ENCODE results near the gene LSM11. TPM values are rescaled to one million over a fixed set of nuclear protein-coding genes. Genes with fewer than 3 reads are reported as not detected.

The LSM11 gene
- total RNA-seq, 1 donor = 2.4 TPM

DNA sequence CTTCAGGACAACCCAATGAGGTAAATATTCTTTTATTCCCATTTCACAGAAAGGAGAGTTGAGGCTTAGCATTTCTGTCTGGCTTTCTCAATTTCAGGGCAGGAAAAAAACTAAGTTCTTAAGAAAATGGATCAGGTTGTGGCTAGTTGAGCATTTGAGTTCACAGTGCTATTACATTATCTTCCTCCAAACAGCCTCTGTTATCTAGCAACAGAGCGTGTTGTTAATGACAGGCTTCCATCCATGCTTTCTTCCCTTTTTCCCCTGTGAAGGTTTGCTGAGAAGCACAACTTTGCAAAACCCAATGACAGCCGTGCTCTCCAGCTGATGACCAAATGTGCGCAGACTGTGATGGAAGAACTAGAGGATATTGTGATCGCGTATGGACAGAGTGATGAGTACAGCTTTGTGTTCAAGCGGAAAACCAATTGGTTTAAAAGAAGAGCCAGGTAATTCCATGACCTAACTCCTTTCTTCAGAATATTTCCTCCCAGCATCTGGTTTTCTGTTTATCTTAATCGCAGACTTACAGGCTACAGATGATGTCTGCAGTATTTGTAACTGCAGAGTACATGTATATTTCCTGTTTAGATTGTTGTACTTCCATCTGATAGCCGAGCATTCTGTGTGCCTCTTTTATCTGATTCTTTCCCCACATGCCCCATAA, 10.8 kb upstream of the LSM11 start:
- DNase-seq (ENCODE audit: low read depth in 2 of 3, low spot score in 2 of 3) = no peak

- no peak for DNase-seq (ENCODE audit: low read depth in 2 of 3, low spot score in 2 of 3)
Observed at GRCh38 chr5:157734436-157734835, 9.1 kb upstream of the LSM11 start.

GRCh38 chr5:157735991-157736390, 7.5 kb upstream of the LSM11 start:
- no peak for DNase-seq (ENCODE audit: low read depth in 2 of 3, low spot score in 2 of 3)

DNA sequence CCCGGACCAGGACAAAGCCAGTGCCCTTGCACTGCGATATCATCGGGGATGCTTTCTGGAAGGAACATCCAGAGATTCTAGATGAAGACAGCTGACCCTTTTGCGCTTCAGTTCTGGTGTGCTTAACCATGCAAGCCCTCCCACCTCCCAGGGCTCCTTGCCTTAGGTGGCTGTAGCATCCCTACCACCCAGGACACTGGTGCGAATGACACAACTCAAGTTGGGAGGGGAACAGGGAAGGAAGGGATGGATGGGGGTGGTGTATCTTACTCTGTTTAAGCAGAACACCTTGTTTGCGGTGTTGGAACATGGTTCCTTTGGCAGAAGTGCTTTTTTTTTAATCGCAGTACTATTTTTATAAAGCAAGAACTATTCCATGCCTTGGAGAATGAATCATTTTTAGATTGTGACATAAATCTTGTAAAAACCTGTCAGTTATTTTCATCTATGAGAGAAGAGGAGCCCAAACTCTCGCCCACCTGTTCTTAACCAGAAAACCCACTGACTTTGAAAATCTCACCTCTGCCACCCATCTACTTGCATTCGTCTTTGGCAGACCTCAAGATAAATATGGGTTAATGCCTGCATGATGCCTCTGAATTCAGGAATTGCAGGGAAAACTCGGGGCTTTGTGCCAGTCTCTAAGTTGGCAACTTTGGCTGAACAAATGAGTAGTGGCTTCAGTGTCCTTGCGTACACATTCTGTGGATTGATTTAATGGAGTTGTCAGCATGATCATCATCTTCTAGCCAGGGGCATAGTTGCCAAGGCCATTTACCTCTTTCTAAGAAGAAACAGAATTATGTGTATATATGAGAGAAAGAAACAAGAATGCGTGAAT, 3.9 kb upstream of the LSM11 start:
- DNase-seq (ENCODE audit: low read depth in 2 of 3, low spot score in 2 of 3) = no peak

DNA sequence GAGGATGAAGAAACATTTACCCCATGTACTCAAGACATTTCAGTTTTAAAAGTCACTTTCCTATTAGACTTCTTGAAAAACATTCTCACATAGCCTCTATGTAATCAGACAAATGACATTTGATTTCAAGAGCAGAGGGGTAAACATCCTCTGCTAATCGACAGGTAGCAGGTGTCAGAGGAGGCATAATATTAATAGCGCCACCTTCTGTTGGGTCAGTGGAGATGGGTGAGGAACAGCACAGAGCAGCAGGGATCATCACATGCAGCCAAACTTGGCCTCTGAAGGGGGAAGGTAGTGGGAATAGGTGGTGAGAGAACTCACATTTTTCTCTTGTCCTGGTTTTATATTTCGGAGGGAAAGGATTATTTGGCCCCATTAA, 3.3 kb upstream of the LSM11 start:
- peak in 2 of 3 donors; percentile 19 to 29 for DNase-seq (ENCODE audit: low read depth in 2 of 3, low spot score in 2 of 3)

GRCh38 chr5:157741131-157741530, 2.4 kb upstream of the LSM11 start:
- DNase-seq (ENCODE audit: low read depth in 2 of 3, low spot score in 2 of 3) = no peak

DNA sequence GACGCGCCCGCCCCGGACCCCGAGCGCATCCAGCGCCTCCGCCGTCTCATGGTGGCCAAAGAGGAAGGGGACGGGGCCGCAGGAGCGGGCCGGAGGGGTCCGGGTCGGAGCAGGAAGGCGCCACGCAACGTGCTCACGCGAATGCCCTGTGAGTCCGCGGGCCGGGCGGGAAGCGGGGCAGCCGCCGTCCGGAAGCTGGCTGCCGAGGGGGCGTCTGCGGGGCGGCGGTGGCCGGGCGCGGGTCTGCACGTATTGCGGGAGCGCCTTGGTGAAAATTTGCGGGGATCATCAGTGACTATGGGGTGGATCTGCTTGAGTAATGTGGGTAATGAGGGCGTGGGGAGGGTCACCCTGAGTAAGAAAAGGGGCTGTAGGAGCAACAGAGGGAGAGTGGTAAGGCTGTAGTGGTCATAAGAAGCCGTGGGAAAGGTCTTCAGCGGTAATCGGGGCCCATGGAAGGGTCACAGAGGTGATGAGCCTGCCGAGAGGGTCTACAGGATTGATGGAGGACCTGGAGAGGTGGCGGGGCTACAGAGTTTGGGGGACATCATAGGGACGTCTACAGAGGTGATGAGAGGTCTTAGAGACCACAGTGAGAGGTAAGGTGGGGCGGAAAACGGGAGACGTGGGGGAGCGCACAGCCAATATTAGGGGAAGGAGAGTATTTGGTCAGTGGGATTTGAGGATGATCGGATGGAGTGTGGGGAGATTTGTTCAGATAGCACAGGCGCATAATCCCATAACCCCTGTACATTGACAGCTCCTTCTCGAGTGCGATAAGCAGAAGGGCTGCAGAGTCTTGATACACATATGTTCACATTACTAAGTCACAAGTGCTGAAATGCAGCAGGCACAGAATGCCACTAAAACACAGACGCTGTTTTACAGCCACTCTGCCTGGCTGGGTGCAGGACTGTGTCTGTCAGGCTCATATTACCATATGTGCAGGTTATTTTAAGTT, 819 bp downstream of the LSM11 start:
- peak in 2 of 3 donors; percentile 17 to 32 for DNase-seq (ENCODE audit: low read depth in 2 of 3, low spot score in 2 of 3)

DNA sequence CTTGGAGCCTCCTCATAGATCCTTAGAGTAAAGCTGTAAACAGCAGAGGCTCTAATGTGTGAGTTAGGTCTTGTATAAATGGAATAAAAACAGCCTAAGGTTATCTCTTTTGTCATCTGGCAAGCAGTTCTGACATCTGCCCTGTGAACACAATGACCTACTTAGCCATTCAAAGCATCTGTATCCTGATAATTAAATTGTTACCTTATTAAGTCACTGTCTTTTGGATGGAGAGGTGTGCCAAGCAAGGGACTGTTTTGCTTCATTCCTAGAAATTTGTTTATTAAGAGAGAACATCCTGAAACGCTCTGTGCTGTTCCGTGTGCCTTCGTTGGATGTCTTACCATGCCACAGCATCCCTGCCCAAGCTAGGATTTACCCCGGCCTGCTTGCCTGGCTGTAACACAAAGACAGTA, 1.5 kb downstream of the LSM11 start:
- DNase-seq (ENCODE audit: low read depth in 2 of 3, low spot score in 2 of 3) = no peak

GRCh38 chr5:157747173-157747740, 3.7 kb downstream of the LSM11 start:
- DNase-seq (ENCODE audit: low read depth in 2 of 3, low spot score in 2 of 3) = no peak

DNA sequence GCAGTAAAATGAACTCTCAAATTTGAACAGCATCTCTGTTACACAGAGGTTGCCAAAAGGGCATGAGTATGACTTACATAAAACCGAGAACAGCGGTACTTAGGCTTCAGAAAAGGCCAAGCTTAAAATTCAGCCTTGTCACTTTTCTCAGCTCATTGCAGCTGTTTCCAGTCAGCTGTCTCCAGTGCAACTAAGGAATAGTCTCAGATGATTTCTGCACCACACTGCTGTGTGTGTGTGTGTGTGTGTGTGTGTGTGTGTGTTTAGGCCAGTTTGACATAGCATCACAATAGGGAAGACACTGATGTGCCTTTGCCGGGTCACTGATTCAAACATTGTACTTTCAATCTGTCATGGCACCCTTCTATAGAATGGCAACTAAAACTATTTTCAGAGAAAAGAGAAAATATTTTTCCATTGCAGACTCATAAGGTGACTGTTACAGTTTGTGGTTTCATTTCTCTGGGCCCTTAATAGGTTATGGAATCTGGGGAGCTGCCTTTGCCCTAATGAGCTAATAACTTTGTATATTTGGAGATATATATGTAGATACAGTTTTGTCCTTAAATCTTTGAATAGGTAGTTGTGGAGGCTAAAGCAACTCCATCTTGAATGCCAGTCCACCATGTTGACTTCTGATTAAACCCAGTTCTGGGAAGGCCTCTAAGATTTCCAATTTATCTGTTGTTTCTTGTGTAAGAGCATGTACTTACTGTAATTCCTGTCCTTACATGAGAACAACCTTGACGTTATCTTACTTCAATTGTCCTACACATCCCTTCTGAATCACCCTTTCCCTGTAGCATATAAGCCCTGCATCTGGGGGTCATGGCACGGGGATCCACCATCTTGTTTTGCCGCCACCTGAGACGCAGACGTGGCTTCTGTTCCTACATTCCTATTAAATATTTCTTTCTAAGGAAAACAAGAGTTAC, 4.5 kb downstream of the LSM11 start:
- no peak for DNase-seq (ENCODE audit: low read depth in 2 of 3, low spot score in 2 of 3)

- no peak for DNase-seq (ENCODE audit: low read depth in 2 of 3, low spot score in 2 of 3)
Observed at GRCh38 chr5:157748760-157749461, 5.4 kb downstream of the LSM11 start.

DNA sequence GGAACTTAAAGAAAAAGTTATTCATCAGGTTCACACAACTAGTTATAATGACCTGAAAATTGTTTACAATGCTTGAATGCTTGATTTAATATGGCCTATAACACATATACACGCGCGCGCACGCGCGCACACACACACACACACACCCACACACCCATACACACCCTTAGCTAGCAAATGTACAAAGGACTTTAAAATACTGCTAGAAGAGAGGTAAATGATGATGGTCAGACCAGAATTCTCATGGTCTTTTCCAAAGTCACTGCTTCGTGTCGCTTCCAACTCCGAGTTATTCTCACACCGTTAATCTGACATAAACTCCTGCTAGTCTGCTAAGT, 5.9 kb downstream of the LSM11 start:
- no peak for DNase-seq (ENCODE audit: low read depth in 2 of 3, low spot score in 2 of 3)

DNA sequence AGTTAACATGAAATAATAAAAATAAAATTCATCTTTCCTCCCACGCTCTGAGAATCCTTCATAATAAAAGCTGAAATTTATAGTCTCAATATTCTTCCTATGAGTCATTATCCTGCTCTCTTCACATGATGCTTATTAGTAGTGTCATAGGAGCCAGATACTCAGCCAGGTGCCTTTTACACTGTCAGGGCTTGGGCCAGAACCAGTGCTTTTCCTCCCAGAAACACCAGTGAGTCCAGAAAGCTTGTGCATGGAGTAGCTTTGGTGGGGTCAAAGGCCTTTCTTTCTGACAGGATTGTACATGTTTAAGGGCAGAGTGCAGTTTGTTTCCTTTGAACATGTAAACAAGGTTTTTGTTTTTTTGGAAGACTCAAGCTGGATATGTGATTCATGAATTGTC, 6.8 kb downstream of the LSM11 start:
- no peak for DNase-seq (ENCODE audit: low read depth in 2 of 3, low spot score in 2 of 3)

GRCh38 chr5:157756122-157756521, 12.6 kb downstream of the LSM11 start:
- DNase-seq (ENCODE audit: low read depth in 2 of 3, low spot score in 2 of 3) = no peak

DNA sequence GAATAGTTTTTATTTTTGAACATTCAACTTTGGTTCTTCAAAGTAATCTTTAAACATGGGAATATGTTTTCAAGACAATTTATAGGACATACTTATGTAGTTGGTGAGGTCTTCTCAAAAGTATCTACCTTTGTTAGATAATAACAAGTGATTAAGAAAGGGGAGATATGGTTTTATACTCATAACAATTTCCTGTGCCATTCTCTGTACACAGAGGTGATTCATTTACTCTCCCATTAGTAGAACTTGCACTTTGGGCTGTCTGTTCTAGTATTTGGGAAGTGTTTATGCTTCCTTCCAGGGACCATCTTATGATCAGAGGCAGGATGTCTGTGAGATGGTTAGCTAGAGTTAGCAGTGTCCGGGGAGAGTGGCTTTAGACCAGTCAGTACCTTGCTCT, 15.2 kb downstream of the LSM11 start:
- DNase-seq (ENCODE audit: low read depth in 2 of 3, low spot score in 2 of 3) = no peak

- peak in 2 of 3 donors; percentile 39 to 66 for DNase-seq (ENCODE audit: low read depth in 2 of 3, low spot score in 2 of 3)
Observed at GRCh38 chr5:157761690-157762621, 18.4 kb downstream of the LSM11 start.

- no peak for DNase-seq (ENCODE audit: low read depth in 2 of 3, low spot score in 2 of 3)
Observed at GRCh38 chr5:157764531-157764930, 21.0 kb downstream of the LSM11 start.

DNA sequence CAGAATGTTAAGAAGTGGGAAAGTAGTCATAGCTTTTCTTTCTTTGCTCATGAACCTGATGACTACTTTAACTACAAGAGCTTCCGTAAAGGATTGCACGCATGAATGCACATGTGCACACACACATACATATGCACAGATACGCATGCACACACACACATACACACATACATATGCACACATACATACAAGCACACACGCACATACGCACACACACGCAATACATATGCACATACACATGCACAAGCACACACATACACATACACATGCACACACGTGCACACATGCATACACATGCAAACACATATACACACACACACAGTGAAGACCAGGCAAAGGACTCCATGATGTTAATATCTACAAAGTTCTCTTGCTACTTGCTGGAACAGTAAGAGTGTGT, 22.9 kb downstream of the LSM11 start:
- DNase-seq (ENCODE audit: low read depth in 2 of 3, low spot score in 2 of 3) = no peak
